Measurements from ENCODE around the gene PROZ. TPM values are rescaled to one million over a fixed set of nuclear protein-coding genes. Genes with fewer than 3 reads are reported as not detected.

PROZ gene
- polyA plus RNA-seq, 1 donor (not counting 4 experiments of a cell fraction or from before 2014, with no cell fraction given): not detected

DNA sequence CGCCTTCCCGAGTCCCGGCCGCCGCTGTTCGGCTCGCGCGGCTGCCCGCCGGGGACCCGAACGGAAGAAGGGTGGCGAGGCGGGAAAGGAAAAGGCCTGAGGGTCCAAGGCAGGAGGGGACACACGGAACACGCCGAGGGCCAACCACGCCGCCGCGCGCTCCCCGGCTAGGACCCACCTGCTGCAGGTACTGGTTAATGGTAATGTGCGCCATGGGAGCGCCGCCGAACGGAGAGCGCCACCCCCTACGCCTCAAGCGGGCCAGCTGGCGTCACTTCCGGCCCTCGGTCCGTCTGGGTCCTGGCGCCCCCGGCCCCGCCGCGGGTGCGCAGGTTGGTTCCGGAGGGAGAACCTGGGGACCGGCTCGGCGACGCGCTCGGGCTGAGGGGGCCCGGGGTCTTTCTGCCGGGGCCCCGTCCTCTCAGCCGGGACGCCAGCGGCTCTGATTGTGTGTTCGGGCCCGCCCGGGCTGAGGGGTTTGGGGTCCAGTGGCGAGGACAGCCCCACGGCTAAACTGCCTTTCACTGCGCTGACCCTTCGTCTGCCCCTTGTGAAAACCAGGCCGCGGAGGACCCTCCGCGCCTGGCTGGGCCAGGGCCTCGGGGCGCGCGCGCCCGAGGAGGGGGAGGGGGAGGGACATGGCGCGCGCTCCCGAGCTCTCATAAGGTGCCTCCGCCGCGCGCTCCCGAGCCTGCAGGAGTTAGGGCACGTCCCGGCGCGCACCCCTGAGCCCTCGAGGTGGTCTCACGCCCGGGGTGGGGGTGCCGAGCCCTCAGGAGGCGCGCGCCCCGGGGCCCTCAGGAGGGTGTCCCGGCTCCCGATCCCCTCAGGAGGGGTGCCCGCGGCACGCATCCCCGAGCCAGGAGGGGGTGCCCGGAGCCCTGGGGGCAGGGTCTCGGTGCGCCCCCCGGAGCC is 50.2 kb downstream of the PROZ start, which contains the start of gene PCID2:
TSS of gene PCID2 (minus strand) at position 249 of the 915 bp plus-strand sequence. CDS start at position 214, 35 bp downstream.
- Histone ChIP-seq H2AFZ (ENCODE audit: control insufficient read depth, low read length) (peak within 1 kb of the TSS; percentile 88), H3K4me2 (ENCODE audit: control insufficient read depth, extremely low read depth, insufficient read depth, low read depth, low read length) (peak within 1 kb of the TSS; percentile 99), H3K27me3 (ENCODE audit: control insufficient read depth, extremely low read depth, insufficient read depth, low read length) (no peaks in the 10 kb centered on the region), H4K20me1 (ENCODE audit: control insufficient read depth, extremely low read depth, insufficient read depth, low read length) (peaks cover 18% of the 10 kb centered on the region), H3K9me1 (ENCODE audit: control insufficient read depth, extremely low read depth, insufficient read depth, low read length) (peaks cover 5% of the 10 kb centered on the region), H3K4me3 (ENCODE audit: control insufficient read depth in 2 of 3, extremely low read depth in 1 of 3, insufficient read depth in 2 of 3, low read depth in 1 of 3, low read length in 3 of 3) (peak within 1 kb of the TSS; percentile 79 to 97 (median 93)), H3K4me1 (ENCODE audit: control insufficient read depth, extremely low read depth, insufficient read depth, low read length) (peaks cover 32% of the 10 kb centered on the region), H3K9me3 (ENCODE audit: control insufficient read depth, low read depth, low read length) (no peaks in the 10 kb centered on the region), H3K27ac (ENCODE audit: control insufficient read depth, insufficient read depth, low read length) (peak within 1 kb of the TSS; percentile 96), H3K36me3 (ENCODE audit: control insufficient read depth in 2 of 2, extremely low read depth in 1 of 2, insufficient read depth in 2 of 2, low read length in 2 of 2) (peaks cover 3 to 16% of the 10 kb centered on the region in 2 experiments), H3K9ac (ENCODE audit: control insufficient read depth, extremely low read depth, insufficient read depth, low read length) (peak within 1 kb of the TSS; percentile 97), H3K79me2 (ENCODE audit: control insufficient read depth, insufficient read depth, low read length) (peaks cover 86% of the 10 kb centered on the region)
- dilution Hi-C loops (cut with MboI; ENCODE audit: extremely low pct_ligation_motif_present, low sequenced_read_pairs): no loop called here
- no peak for FAIRE-seq
- TF ChIP-seq, protein P1, sequence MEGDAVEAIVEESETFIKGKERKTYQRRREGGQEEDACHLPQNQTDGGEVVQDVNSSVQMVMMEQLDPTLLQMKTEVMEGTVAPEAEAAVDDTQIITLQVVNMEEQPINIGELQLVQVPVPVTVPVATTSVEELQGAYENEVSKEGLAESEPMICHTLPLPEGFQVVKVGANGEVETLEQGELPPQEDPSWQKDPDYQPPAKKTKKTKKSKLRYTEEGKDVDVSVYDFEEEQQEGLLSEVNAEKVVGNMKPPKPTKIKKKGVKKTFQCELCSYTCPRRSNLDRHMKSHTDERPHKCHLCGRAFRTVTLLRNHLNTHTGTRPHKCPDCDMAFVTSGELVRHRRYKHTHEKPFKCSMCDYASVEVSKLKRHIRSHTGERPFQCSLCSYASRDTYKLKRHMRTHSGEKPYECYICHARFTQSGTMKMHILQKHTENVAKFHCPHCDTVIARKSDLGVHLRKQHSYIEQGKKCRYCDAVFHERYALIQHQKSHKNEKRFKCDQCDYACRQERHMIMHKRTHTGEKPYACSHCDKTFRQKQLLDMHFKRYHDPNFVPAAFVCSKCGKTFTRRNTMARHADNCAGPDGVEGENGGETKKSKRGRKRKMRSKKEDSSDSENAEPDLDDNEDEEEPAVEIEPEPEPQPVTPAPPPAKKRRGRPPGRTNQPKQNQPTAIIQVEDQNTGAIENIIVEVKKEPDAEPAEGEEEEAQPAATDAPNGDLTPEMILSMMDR (optimal IDR thresholded peaks at IDR 0.05 in 1 of 3, IDR thresholded peaks at IDR 0.05 in 1 of 3, conservative IDR thresholded peaks at IDR 0.05 in 1 of 3; ENCODE audit: extremely low read depth in 1 of 3, insufficient read depth in 2 of 3, low read length in 3 of 3): peak in 1 of 3 experiments; percentile 24
- TF ChIP-seq EZH2 (IDR thresholded peaks at IDR 0.05; ENCODE audit: low read length): no peak
- no peak for DNase-seq (ENCODE audit: low read depth, low spot score)

DNA sequence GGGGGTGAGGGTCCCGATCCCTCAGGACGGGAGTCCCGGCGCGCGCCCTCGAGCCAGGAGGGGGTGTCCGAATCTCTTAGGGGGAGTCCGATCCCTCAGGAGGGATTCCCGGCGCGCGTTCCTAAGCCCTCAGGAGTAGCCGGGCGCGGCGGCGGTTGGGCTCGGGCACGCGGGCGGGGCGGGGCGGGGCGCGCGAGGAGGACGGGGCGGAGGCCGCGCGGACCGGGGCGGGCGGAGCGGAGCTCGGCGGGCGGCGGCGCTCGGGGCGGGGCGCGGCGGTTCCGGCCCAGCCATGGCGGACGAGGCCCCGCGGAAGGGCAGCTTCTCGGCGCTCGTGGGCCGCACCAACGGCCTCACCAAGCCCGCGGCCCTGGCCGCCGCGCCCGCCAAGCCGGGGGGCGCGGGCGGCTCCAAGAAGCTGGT is 50.9 kb downstream of the PROZ start, which contains the start of gene CUL4A:
TSS of gene CUL4A (plus strand) at position 278 of the 423 bp plus-strand sequence. CDS start at position 293, 15 bp downstream.
- FAIRE-seq (no peak), DNase-seq (ENCODE audit: low read depth, low spot score) (no peak)
- H3K79me2 ChIP-seq (ENCODE audit: control insufficient read depth, insufficient read depth, low read length): peaks cover 86% of the 10 kb centered on the region
- peak within 1 kb of the TSS; percentile 88 for H2AFZ ChIP-seq (ENCODE audit: control insufficient read depth, low read length)
- H3K9ac ChIP-seq (ENCODE audit: control insufficient read depth, extremely low read depth, insufficient read depth, low read length): peak within 1 kb of the TSS; percentile 97
- H4K20me1 ChIP-seq (ENCODE audit: control insufficient read depth, extremely low read depth, insufficient read depth, low read length): peaks cover 24% of the 10 kb centered on the region
- H3K4me2 ChIP-seq (ENCODE audit: control insufficient read depth, extremely low read depth, insufficient read depth, low read depth, low read length): peak within 1 kb of the TSS; percentile 95
- dilution Hi-C loops (cut with MboI; ENCODE audit: extremely low pct_ligation_motif_present, low sequenced_read_pairs): no loop called here
- peaks cover 32% of the 10 kb centered on the region for H3K4me1 ChIP-seq (ENCODE audit: control insufficient read depth, extremely low read depth, insufficient read depth, low read length)
- H3K27ac ChIP-seq (ENCODE audit: control insufficient read depth, insufficient read depth, low read length): peak within 1 kb of the TSS; percentile 96
- H3K9me1 ChIP-seq (ENCODE audit: control insufficient read depth, extremely low read depth, insufficient read depth, low read length): peaks cover 5% of the 10 kb centered on the region
- no peaks in the 10 kb centered on the region for H3K27me3 ChIP-seq (ENCODE audit: control insufficient read depth, extremely low read depth, insufficient read depth, low read length)
- H3K4me3 ChIP-seq (ENCODE audit: control insufficient read depth in 2 of 3, extremely low read depth in 1 of 3, insufficient read depth in 2 of 3, low read depth in 1 of 3, low read length in 3 of 3): peak within 1 kb of the TSS; percentile 79 to 97 (median 93)
- peaks cover 3 to 9% of the 10 kb centered on the region in 2 experiments for H3K36me3 ChIP-seq (ENCODE audit: control insufficient read depth in 2 of 2, extremely low read depth in 1 of 2, insufficient read depth in 2 of 2, low read length in 2 of 2)
- no peak for TF ChIP-seq EZH2 (IDR thresholded peaks at IDR 0.05; ENCODE audit: low read length)
- TF ChIP-seq, protein P1 (optimal IDR thresholded peaks at IDR 0.05 in 1 of 3, IDR thresholded peaks at IDR 0.05 in 1 of 3, conservative IDR thresholded peaks at IDR 0.05 in 1 of 3; ENCODE audit: extremely low read depth in 1 of 3, insufficient read depth in 2 of 3, low read length in 3 of 3): no peak
- H3K9me3 ChIP-seq (ENCODE audit: control insufficient read depth, low read depth, low read length): no peaks in the 10 kb centered on the region
